GM12891 (cell line): Measurements from ENCODE around the gene CIB4.

ENCODE experiments used
- POLR2A ChIP-seq: IDR thresholded peaks from 2 replicates; pipeline ENCODE4 v1.6.1; 2011; ENCODE audit warnings: low read depth, low read length, control low read depth
- POLR2AphosphoS5 ChIP-seq: IDR thresholded peaks from 2 replicates; pipeline ENCODE4 v1.6.1; 2011; ENCODE audit warnings: low read depth, low read length, control low read depth

GRCh38 chr2:26654061-26654340, 12.8 kb upstream of the CIB4 start:
- TF ChIP-seq POLR2A (no peak), POLR2AphosphoS5 (no peak)
